PC-3 (cell line): Measurements from ENCODE around the gene TMEM130. TPM values are rescaled to one million over a fixed set of nuclear protein-coding genes. Genes with fewer than 3 reads are reported as not detected.

Experiments used
- ATAC-seq: fragments of 200-7000 bp; cut with Tn5 transposase; 2 replicates; pipeline ENCODE4 v1.9.1; 2020; ENCODE audit warnings: mild to moderate bottlenecking, moderate library complexity
- BruUV-seq: library from RNA; stranded (reverse); fragments of 400-500 nt; replicated peaks from 2 replicates; lab custom pipeline; 2021; lab: Mats Ljungman, UMichigan
- CTCF ChIA-PET: fragments of 300-600 bp; sonication (Branson Sonifier 250); formaldehyde crosslinking; loops from one replicate; lab custom pipeline; 2022; ENCODE audit warnings: antibody characterized with exemption; lab: Charles Lee
- POLR2A ChIA-PET: fragments of 300-600 bp; sonication (Branson Sonifier 250); formaldehyde crosslinking; loops from one replicate; lab custom pipeline; 2022; ENCODE audit warnings: antibody characterized with exemption; ENCODE audit not compliant: unreplicated experiment; lab: Charles Lee
- DNase-seq: peaks from one replicate; pipeline ENCODE4 v3.0.0-alpha.2; 2015
- H2AFZ ChIP-seq: fragments of 300-600 bp; sonication (generic); 2 replicates; pipeline ENCODE4 v1.6.0; 2016; ENCODE audit warnings: antibody characterized with exemption, low read length
- H3F3A ChIP-seq: fragments of 300-600 bp; sonication (generic); one replicate; pipeline ENCODE4 v1.6.0; 2017; ENCODE audit warnings: antibody characterized with exemption, low read length, control low read depth, mild to moderate bottlenecking; ENCODE audit not compliant: unreplicated experiment
- H3K27ac ChIP-seq: fragments of 300-600 bp; sonication (generic); 2 replicates; pipeline ENCODE4 v1.5.1; 2016; ENCODE audit warnings: mild to moderate bottlenecking, low read length
- H3K27me3 ChIP-seq: fragments of 300-600 bp; sonication (generic); 2 replicates; pipeline ENCODE4 v1.6.1; 2016; ENCODE audit warnings: low read length, mixed read lengths
- H3K36me3 ChIP-seq: fragments of 300-600 bp; sonication (generic); 2 replicates; pipeline ENCODE4 v1.6.1; 2016; ENCODE audit warnings: low read depth, mixed run types, low read length, mixed read lengths
- H3K4me1 ChIP-seq: fragments of 300-600 bp; sonication (generic); 2 replicates; pipeline ENCODE4 v1.5.1; 2016; ENCODE audit warnings: low read length; ENCODE audit not compliant: insufficient read depth
- H3K4me2 ChIP-seq: fragments of 300-600 bp; sonication (generic); 2 replicates; pipeline ENCODE4 v1.6.0; 2016; ENCODE audit warnings: low read length
- H3K4me3 ChIP-seq: fragments of 300-600 bp; sonication (generic); 2 replicates; pipeline ENCODE4 v1.5.1; 2016; ENCODE audit warnings: mild to moderate bottlenecking, low read length, mixed read lengths
- H3K79me2 ChIP-seq: fragments of 300-600 bp; sonication (generic); 2 replicates; pipeline ENCODE4 v1.6.1; 2017; ENCODE audit warnings: low read length, mixed read lengths
- H3K9ac ChIP-seq: fragments of 300-600 bp; sonication (generic); 2 replicates; pipeline ENCODE4 v1.6.0; 2016; ENCODE audit warnings: mild to moderate bottlenecking, low read length
- H3K9me2 ChIP-seq: fragments of 300-600 bp; sonication (generic); replicated peaks from 2 replicates; pipeline ENCODE4 v1.6.1; 2016; ENCODE audit warnings: mixed run types, low read length, mixed read lengths
- H3K9me3 ChIP-seq: fragments of 300-600 bp; sonication (generic); 2 replicates; pipeline ENCODE4 v1.6.1; 2016; ENCODE audit warnings: low read length, mixed read lengths
- H4K20me1 ChIP-seq: fragments of 300-600 bp; sonication (generic); 2 replicates; pipeline ENCODE4 v1.6.1; 2016; ENCODE audit warnings: low read length, mixed read lengths
- EZH2 ChIP-seq: fragments of 300-600 bp; sonication (generic); IDR thresholded peaks from one replicate; pipeline ENCODE4 v1.6.1; 2017; ENCODE audit warnings: antibody characterized with exemption, mild to moderate bottlenecking, low read length; ENCODE audit not compliant: unreplicated experiment
- EZH2phosphoT487 ChIP-seq: fragments of 300-600 bp; sonication (generic); IDR thresholded peaks from 2 replicates; pipeline ENCODE4 v1.6.1; 2018; ENCODE audit warnings: mild to moderate bottlenecking, antibody characterized with exemption, low read length, borderline replicate concordance
- intact Hi-C: fragments of 100-400 bp; cut with micrococcal nuclease; formaldehyde crosslinking; loops from 2 replicates; pipeline ENCODE4 v1.9.0; 2023
- total RNA-seq: library from RNA; depleted of rRNA; stranded (reverse); fragments of >200 nt; gene quantifications from 2 replicates; pipeline ENCODE4 v1.2.3, GENCODE V29; 2014
- TF ChIP-seq, protein P1 (sequence below): fragments of 300-600 bp; sonication (generic); conservative IDR thresholded peaks from 2 replicates; pipeline ENCODE4 v1.5.1; 2017; ENCODE audit warnings: antibody characterized with exemption, low read depth, mild to moderate bottlenecking, low read length

The TMEM130 gene
- total RNA-seq, 1 experiment from 2014 or later: not detected

DNA sequence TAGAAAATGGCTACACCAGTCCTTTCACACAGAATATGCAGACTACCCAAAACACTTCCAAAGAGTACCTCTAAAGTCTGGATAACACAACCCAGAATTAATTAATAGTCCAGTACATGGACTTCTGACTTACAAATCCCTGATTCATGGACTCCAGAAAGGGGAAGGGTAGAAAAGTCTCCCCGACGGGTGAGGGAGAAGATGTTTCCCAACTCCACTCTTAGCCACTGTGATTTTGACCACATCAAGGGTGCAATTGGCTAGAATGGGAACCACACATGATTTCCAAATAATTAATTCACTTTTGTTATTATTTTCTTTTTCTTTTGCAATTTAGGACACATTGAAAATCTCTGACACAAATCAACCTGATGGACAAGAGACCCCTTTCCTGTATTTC lies 1.4 kb downstream of the TMEM130 start:
- TF ChIP-seq, protein P1, sequence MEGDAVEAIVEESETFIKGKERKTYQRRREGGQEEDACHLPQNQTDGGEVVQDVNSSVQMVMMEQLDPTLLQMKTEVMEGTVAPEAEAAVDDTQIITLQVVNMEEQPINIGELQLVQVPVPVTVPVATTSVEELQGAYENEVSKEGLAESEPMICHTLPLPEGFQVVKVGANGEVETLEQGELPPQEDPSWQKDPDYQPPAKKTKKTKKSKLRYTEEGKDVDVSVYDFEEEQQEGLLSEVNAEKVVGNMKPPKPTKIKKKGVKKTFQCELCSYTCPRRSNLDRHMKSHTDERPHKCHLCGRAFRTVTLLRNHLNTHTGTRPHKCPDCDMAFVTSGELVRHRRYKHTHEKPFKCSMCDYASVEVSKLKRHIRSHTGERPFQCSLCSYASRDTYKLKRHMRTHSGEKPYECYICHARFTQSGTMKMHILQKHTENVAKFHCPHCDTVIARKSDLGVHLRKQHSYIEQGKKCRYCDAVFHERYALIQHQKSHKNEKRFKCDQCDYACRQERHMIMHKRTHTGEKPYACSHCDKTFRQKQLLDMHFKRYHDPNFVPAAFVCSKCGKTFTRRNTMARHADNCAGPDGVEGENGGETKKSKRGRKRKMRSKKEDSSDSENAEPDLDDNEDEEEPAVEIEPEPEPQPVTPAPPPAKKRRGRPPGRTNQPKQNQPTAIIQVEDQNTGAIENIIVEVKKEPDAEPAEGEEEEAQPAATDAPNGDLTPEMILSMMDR: no peak
- no peak for TF ChIP-seq EZH2phosphoT487
- no peak for TF ChIP-seq EZH2
- intact Hi-C loops: no loop called here
- no peak overlapping the region for H3K27ac ChIP-seq
- no peaks in the 10 kb centered on the region for H4K20me1 ChIP-seq
- no peak overlapping the region for H3K4me2 ChIP-seq
- ATAC-seq: no peak
- H3F3A ChIP-seq: no peaks in the 10 kb centered on the region
- H3K4me1 ChIP-seq: no peaks in the 10 kb centered on the region; the same call in 1 of the 2 replicates
- no TSS peak for BruUV-seq
- H3K36me3 ChIP-seq: no peaks in the 10 kb centered on the region
- no peak for DNase-seq
- H3K4me3 ChIP-seq: no peak overlapping the region
- H3K9ac ChIP-seq: no peak overlapping the region
- no peak overlapping the region for H2AFZ ChIP-seq
- CTCF ChIA-PET: no interaction called here
- no peaks in the 10 kb centered on the region for H3K9me2 ChIP-seq
- no peaks in the 10 kb centered on the region for H3K79me2 ChIP-seq
- no peaks in the 10 kb centered on the region for H3K27me3 ChIP-seq
- POLR2A ChIA-PET: no interaction called here
- no peaks in the 10 kb centered on the region for H3K9me3 ChIP-seq

DNA sequence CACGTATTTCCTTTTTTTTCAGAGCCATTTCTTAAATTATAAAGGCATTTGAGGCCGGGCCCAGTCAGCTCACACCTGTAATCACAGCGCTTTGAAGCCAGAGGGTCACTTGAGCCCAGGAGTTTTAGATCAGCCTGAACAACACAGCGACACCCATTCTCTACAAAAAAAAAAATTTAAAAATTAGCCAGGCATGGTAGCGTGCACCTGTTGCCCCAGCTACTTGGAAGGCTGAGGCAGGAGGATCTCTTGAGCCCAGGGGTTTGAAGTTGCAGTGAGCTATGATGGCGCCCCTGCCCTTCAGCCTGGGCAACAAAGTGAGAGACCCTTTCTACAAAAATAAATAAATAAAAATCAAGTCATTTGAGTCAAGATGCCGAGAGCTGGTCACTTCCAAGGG lies 3.0 kb downstream of the TMEM130 start:
- POLR2A ChIA-PET: no interaction called here
- no peaks in the 10 kb centered on the region for H4K20me1 ChIP-seq
- intact Hi-C loops: no loop called here

GRCh38 chr7:98866351-98866750 lies 3.5 kb downstream of the TMEM130 start:
- H3F3A ChIP-seq: no peaks in the 10 kb centered on the region
- H3K9me3 ChIP-seq: no peaks in the 10 kb centered on the region
- H3K27me3 ChIP-seq: no peaks in the 10 kb centered on the region
- H3K4me2 ChIP-seq: no peak overlapping the region
- H3K27ac ChIP-seq: no peak overlapping the region
- no TSS peak for BruUV-seq
- POLR2A ChIA-PET: no interaction called here
- ATAC-seq: no peak
- H3K9ac ChIP-seq: no peak overlapping the region
- no peaks in the 10 kb centered on the region for H3K79me2 ChIP-seq
- H2AFZ ChIP-seq: no peak overlapping the region
- H3K9me2 ChIP-seq: no peaks in the 10 kb centered on the region
- H3K36me3 ChIP-seq: no peaks in the 10 kb centered on the region
- CTCF ChIA-PET: no interaction called here
- no peaks in the 10 kb centered on the region for H4K20me1 ChIP-seq
- intact Hi-C loops: no loop called here
- no peaks in the 10 kb centered on the region; the same call in 1 of the 2 replicates for H3K4me1 ChIP-seq
- H3K4me3 ChIP-seq: no peak overlapping the region
- TF ChIP-seq EZH2 (no peak), EZH2phosphoT487 (no peak)
- TF ChIP-seq, protein P1: no peak
- no peak for DNase-seq

More for the DNA sequence above, 3.0 kb downstream of the TMEM130 start:
- Histone ChIP-seq H3F3A (no peaks in the 10 kb centered on the region), H3K27ac (no peak overlapping the region), H3K4me2 (no peak overlapping the region), H3K27me3 (no peaks in the 10 kb centered on the region), H3K4me1 (no peaks in the 10 kb centered on the region; the same call in 1 of the 2 replicates), H3K9me3 (no peaks in the 10 kb centered on the region), H3K9ac (no peak overlapping the region), H3K36me3 (no peaks in the 10 kb centered on the region), H3K4me3 (no peak overlapping the region), H3K79me2 (no peaks in the 10 kb centered on the region), H3K9me2 (no peaks in the 10 kb centered on the region), H2AFZ (no peak overlapping the region)
- ATAC-seq (no peak), DNase-seq (no peak)
- CTCF ChIA-PET: no interaction called here
- no TSS peak for BruUV-seq
- no peak for TF ChIP-seq EZH2phosphoT487
- TF ChIP-seq, protein P1: no peak
- no peak for TF ChIP-seq EZH2
